H9 (cell line): Measurements from ENCODE around the gene MYBPC2. TPM values are rescaled to one million over a fixed set of nuclear protein-coding genes. Genes with fewer than 3 reads are reported as not detected.
"Not testable (repeated sequence)": the region's sequence is repeated elsewhere in the genome, so short reads cannot be mapped to it uniquely, and the experiment has no call there.

Experiments used
- DNase-seq: peaks from one replicate; pipeline ENCODE4 v3.0.0-alpha.2; 2017
- H2AFZ ChIP-seq: one replicate; pipeline ENCODE4 v1.6.1; 2013; ENCODE audit warnings: mild to moderate bottlenecking, low read length, control low read depth, moderate library complexity
- H2AK5ac ChIP-seq: 2 replicates; pipeline ENCODE4 v1.6.1; 2013; ENCODE audit warnings: low read length, control low read depth, mixed read lengths; ENCODE audit not compliant: insufficient read length
- H2BK120ac ChIP-seq: one replicate; pipeline ENCODE4 v1.6.1; 2013; ENCODE audit warnings: low read depth, mild to moderate bottlenecking, low read length, control low read depth, inconsistent platforms; ENCODE audit not compliant: poor library complexity, severe bottlenecking
- H2BK12ac ChIP-seq: 2 replicates; pipeline ENCODE4 v1.6.1; 2013; ENCODE audit warnings: low read length, control low read depth, mixed read lengths, low read depth; ENCODE audit not compliant: insufficient read length
- H2BK15ac ChIP-seq: 2 replicates; pipeline ENCODE4 v1.6.1; 2013; ENCODE audit warnings: low read depth, low read length, control low read depth
- H2BK20ac ChIP-seq: one replicate; pipeline ENCODE4 v1.6.1; 2013; ENCODE audit warnings: low read depth, mild to moderate bottlenecking, low read length, control low read depth, inconsistent platforms; ENCODE audit not compliant: poor library complexity, severe bottlenecking
- H2BK5ac ChIP-seq: 2 replicates; pipeline ENCODE4 v1.6.1; 2013; ENCODE audit warnings: low read length, control low read depth, mixed read lengths; ENCODE audit not compliant: insufficient read length
- H3K14ac ChIP-seq: 2 replicates; pipeline ENCODE4 v1.6.1; 2013; ENCODE audit warnings: low read length, control low read depth; ENCODE audit not compliant: insufficient read depth
- H3K18ac ChIP-seq: 2 replicates; pipeline ENCODE4 v1.6.1; 2013; ENCODE audit warnings: low read depth, mild to moderate bottlenecking, mixed read lengths, low read length, control low read depth; ENCODE audit not compliant: insufficient read length
- H3K23ac ChIP-seq: 2 replicates; pipeline ENCODE4 v1.6.1; 2013; ENCODE audit warnings: low read length, control low read depth, mixed read lengths, low read depth; ENCODE audit not compliant: insufficient read length
- H3K23me2 ChIP-seq: 2 replicates; pipeline ENCODE4 v1.6.1; 2013; ENCODE audit warnings: low read depth, mild to moderate bottlenecking, mixed read lengths, low read length, control low read depth; ENCODE audit not compliant: insufficient read length, poor library complexity, severe bottlenecking
- H3K27ac ChIP-seq: 2 replicates; pipeline ENCODE4 v1.5.1; 2013; ENCODE audit warnings: low read length, control low read depth, mixed read lengths, low read depth; ENCODE audit not compliant: insufficient read length
- H3K27me3 ChIP-seq: 2 replicates; pipeline ENCODE4 v1.6.1; 2013; ENCODE audit warnings: low read length, control low read depth, inconsistent platforms; ENCODE audit not compliant: insufficient read depth
- H3K4ac ChIP-seq: 2 replicates; pipeline ENCODE4 v1.6.1; 2013; ENCODE audit warnings: low read depth, mild to moderate bottlenecking, control low read depth, inconsistent platforms, low read length, moderate library complexity
- H3K4me1 ChIP-seq: 2 replicates; pipeline ENCODE4 v1.6.1; 2013; ENCODE audit warnings: low read length, control low read depth, inconsistent platforms; ENCODE audit not compliant: insufficient read depth
- H3K4me2 ChIP-seq: 2 replicates; pipeline ENCODE4 v1.6.1; 2013; ENCODE audit warnings: low read length, control low read depth, mixed read lengths; ENCODE audit not compliant: insufficient read length, insufficient read depth
- H3K56ac ChIP-seq: 2 replicates; pipeline ENCODE4 v1.6.1; 2013; ENCODE audit warnings: low read depth, mild to moderate bottlenecking, mixed read lengths, low read length, control low read depth; ENCODE audit not compliant: insufficient read length
- H3K79me1 ChIP-seq: 2 replicates; pipeline ENCODE4 v1.6.1; 2013; ENCODE audit warnings: low read depth, mild to moderate bottlenecking, moderate library complexity, low read length, control low read depth, inconsistent platforms; ENCODE audit not compliant: insufficient read depth, poor library complexity, severe bottlenecking
- H3K79me2 ChIP-seq: 2 replicates; pipeline ENCODE4 v1.6.1; 2013; ENCODE audit warnings: low read length, control low read depth, inconsistent platforms; ENCODE audit not compliant: insufficient read depth
- H3K9ac ChIP-seq: 2 replicates; pipeline ENCODE4 v1.6.1; 2013; ENCODE audit warnings: low read length, control low read depth, mixed read lengths; ENCODE audit not compliant: insufficient read length; ENCODE audit errors: extremely low read depth
- H3K9me3 ChIP-seq: one replicate; pipeline ENCODE4 v1.6.1; 2013; ENCODE audit warnings: low read depth, low read length, inconsistent platforms; ENCODE audit not compliant: control insufficient read depth
- H3T11ph ChIP-seq: one replicate; pipeline ENCODE4 v1.6.1; 2013; ENCODE audit warnings: mild to moderate bottlenecking, low read length, control low read depth, inconsistent platforms
- H4K20me1 ChIP-seq: one replicate; pipeline ENCODE4 v1.6.1; 2013; ENCODE audit not compliant: control insufficient read depth, insufficient read length, insufficient read depth
- H4K5ac ChIP-seq: 2 replicates; pipeline ENCODE4 v1.6.1; 2013; ENCODE audit warnings: low read depth, mild to moderate bottlenecking, mixed read lengths, low read length, control low read depth; ENCODE audit not compliant: insufficient read length
- H4K8ac ChIP-seq: replicated peaks from 2 replicates; pipeline ENCODE4 v1.6.1; 2013; ENCODE audit warnings: low read length, control low read depth, mixed read lengths, low read depth; ENCODE audit not compliant: insufficient read length
- H4K91ac ChIP-seq: 2 replicates; pipeline ENCODE4 v1.6.1; 2013; ENCODE audit warnings: low read depth, mild to moderate bottlenecking, moderate library complexity, mixed read lengths, low read length, control low read depth; ENCODE audit not compliant: insufficient read length
- H3K27ac Mint-ChIP-seq, 3 experiments: 2 replicates in 2 of 3; 3 replicates in 1 of 3; pipeline ENCODE4 v1.8.0; 2020 to 2021; ENCODE audit warnings: mixed read lengths in 3 of 3, mild to moderate bottlenecking in 1 of 3, moderate library complexity in 1 of 3
- H3K27me3 Mint-ChIP-seq: 2 replicates; pipeline ENCODE4 v1.8.0; 2021; ENCODE audit warnings: low read depth, mild to moderate bottlenecking, moderate library complexity, mixed read lengths
- H3K36me3 Mint-ChIP-seq, 3 experiments: 2 replicates in 2 of 3; 3 replicates in 1 of 3; pipeline ENCODE4 v1.8.0; 2020 to 2021; ENCODE audit warnings: low read depth in 3 of 3, mixed read lengths in 3 of 3; ENCODE audit not compliant: insufficient read depth in 1 of 3
- H3K4me1 Mint-ChIP-seq, 2 experiments: 2 replicates each; pipeline ENCODE4 v1.8.0; 2020; ENCODE audit warnings: mixed read lengths in 2 of 2
- H3K4me3 Mint-ChIP-seq, 2 experiments: 2 replicates in 1 of 2; 3 replicates in 1 of 2; pipeline ENCODE4 v1.8.0; 2020 to 2021; ENCODE audit warnings: mild to moderate bottlenecking in 2 of 2, mixed read lengths in 2 of 2, moderate library complexity in 1 of 2
- H3K9me3 Mint-ChIP-seq, 2 experiments: 2 replicates in 1 of 2; 3 replicates in 1 of 2; pipeline ENCODE4 v1.8.0; 2020; ENCODE audit warnings: mild to moderate bottlenecking in 2 of 2, mixed read lengths in 2 of 2, moderate library complexity in 1 of 2
- WGBS: extraction: QIAGEN DNeasy Blood & Tissue Kit; methylation state at CpG from one replicate; pipeline ENCODE4 v1.1.7; 2013; ENCODE audit warnings: missing lambda C conversion rate, low lambda C conversion rate, mixed read lengths; ENCODE audit not compliant: insufficient read length; ENCODE audit errors: extremely low coverage; 5-methylcytosine and 5-hydroxymethylcytosine counted together
- total RNA-seq: library from RNA; stranded (reverse); gene quantifications from 2 replicates; pipeline ENCODE4 v1.2.1, GENCODE V29; 2021
- TF ChIP-seq, protein P1 (sequence below): fragments of 200-600 bp; sonication (generic); conservative IDR thresholded peaks from 3 replicates; pipeline ENCODE4 v1.8.0; 2021; ENCODE audit warnings: antibody characterized with exemption, mild to moderate bottlenecking

The MYBPC2 gene
- total RNA-seq, 1 experiment from 2014 or later = 4.9 TPM

DNA sequence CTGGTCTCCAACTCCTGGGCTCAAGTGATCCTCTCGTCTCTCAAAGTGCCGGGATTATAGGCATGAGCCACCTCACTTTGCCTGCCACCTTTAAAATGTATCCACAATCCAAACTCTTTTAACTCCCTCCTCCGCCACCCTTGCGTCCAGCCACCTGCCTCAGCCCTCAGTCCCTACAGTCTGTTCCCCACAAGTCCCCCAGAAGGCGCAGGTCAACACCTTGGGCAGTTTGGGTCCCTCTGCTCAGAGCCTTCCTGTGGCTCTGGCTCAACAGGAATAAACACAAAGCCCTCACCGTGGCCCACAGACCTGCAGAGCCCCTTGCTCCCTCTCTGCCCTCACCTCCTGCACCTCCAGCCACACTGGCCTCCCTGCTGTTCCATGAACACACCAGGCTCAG is 36.1 kb downstream of the MYBPC2 start:
- no peak overlapping the region for H3T11ph ChIP-seq
- H3K4me3 Mint-ChIP-seq = no peak overlapping the region; a peak in 1 of 5 replicates
- no peak overlapping the region for H2BK12ac ChIP-seq
- H2BK15ac ChIP-seq = no peak overlapping the region
- H4K91ac ChIP-seq = no peak overlapping the region
- no peak overlapping the region for H3K14ac ChIP-seq
- no peaks in the 10 kb centered on the region for H3K79me2 ChIP-seq
- no peaks in the 10 kb centered on the region for H4K20me1 ChIP-seq
- no peak overlapping the region for H3K9ac ChIP-seq
- no peak overlapping the region for H4K8ac ChIP-seq
- no peak overlapping the region for H2BK20ac ChIP-seq
- no peaks in the 10 kb centered on the region for H3K9me3 ChIP-seq
- no peaks in the 10 kb centered on the region for H3K79me1 ChIP-seq
- H3K23ac ChIP-seq = no peak overlapping the region
- H3K18ac ChIP-seq = no peak overlapping the region
- H3K27me3 Mint-ChIP-seq = peaks cover 9% of the 10 kb centered on the region
- DNase-seq = no peak
- no peak overlapping the region for H2AFZ ChIP-seq
- no peak overlapping the region for H2BK5ac ChIP-seq
- H3K27me3 ChIP-seq = no peaks in the 10 kb centered on the region
- H2BK120ac ChIP-seq = no peak overlapping the region
- H4K5ac ChIP-seq = no peak overlapping the region
- H3K23me2 ChIP-seq = no peaks in the 10 kb centered on the region
- no peak overlapping the region for H2AK5ac ChIP-seq
- H3K4me2 ChIP-seq = no peak overlapping the region
- H3K9me3 Mint-ChIP-seq = no peaks in the 10 kb centered on the region
- WGBS = no CpG with 5 or more reads among the region's 6 CpGs
- H3K36me3 Mint-ChIP-seq = no peaks in the 10 kb centered on the region; a peak in 1 of 7 replicates
- no peak overlapping the region for H3K4ac ChIP-seq
- H3K4me1 ChIP-seq = no peaks in the 10 kb centered on the region
- no peak overlapping the region for H3K27ac ChIP-seq
- TF ChIP-seq, protein P1, sequence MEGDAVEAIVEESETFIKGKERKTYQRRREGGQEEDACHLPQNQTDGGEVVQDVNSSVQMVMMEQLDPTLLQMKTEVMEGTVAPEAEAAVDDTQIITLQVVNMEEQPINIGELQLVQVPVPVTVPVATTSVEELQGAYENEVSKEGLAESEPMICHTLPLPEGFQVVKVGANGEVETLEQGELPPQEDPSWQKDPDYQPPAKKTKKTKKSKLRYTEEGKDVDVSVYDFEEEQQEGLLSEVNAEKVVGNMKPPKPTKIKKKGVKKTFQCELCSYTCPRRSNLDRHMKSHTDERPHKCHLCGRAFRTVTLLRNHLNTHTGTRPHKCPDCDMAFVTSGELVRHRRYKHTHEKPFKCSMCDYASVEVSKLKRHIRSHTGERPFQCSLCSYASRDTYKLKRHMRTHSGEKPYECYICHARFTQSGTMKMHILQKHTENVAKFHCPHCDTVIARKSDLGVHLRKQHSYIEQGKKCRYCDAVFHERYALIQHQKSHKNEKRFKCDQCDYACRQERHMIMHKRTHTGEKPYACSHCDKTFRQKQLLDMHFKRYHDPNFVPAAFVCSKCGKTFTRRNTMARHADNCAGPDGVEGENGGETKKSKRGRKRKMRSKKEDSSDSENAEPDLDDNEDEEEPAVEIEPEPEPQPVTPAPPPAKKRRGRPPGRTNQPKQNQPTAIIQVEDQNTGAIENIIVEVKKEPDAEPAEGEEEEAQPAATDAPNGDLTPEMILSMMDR = no peak
- H3K27ac Mint-ChIP-seq = peak overlapping the region in 1 of 3 experiments; percentile 75; a peak in 1 of 7 replicates
- no peak overlapping the region for H3K56ac ChIP-seq
- peaks cover 7 to 8% of the 10 kb centered on the region in 2 experiments for H3K4me1 Mint-ChIP-seq

GRCh38 chr19:50473336-50473735 is 40.6 kb downstream of the MYBPC2 start:
- not testable (repeated sequence) for H3K9me3 ChIP-seq, H3K27ac ChIP-seq, H3K27me3 ChIP-seq, H2BK15ac ChIP-seq, H3K4me2 ChIP-seq, DNase-seq, H3K4me3 Mint-ChIP-seq, H3K4ac ChIP-seq, H2BK5ac ChIP-seq, H2BK20ac ChIP-seq, H3K18ac ChIP-seq, H3K4me1 ChIP-seq, H3K23ac ChIP-seq, H2AK5ac ChIP-seq, H3K23me2 ChIP-seq, H4K5ac ChIP-seq, H3K27ac Mint-ChIP-seq, H3K79me1 ChIP-seq, H3K56ac ChIP-seq, H3K14ac ChIP-seq, H4K8ac ChIP-seq, H2BK120ac ChIP-seq, H2AFZ ChIP-seq, H4K20me1 ChIP-seq, H3T11ph ChIP-seq, H4K91ac ChIP-seq, H3K79me2 ChIP-seq, H3K9ac ChIP-seq, H2BK12ac ChIP-seq
- peaks cover 10 to 14% of the 10 kb centered on the region in 2 experiments for H3K9me3 Mint-ChIP-seq
- H3K27me3 Mint-ChIP-seq = peaks cover 11% of the 10 kb centered on the region
- WGBS = no CpG with 5 or more reads among the region's 3 CpGs
- peaks cover 6 to 18% of the 10 kb centered on the region in 2 experiments for H3K4me1 Mint-ChIP-seq
- peaks cover 12 to 15% (median 14%) of the 10 kb centered on the region in 3 experiments for H3K36me3 Mint-ChIP-seq
